ENCODE results near the gene B3GNT8. TPM values are rescaled to one million over a fixed set of nuclear protein-coding genes. Genes with fewer than 3 reads are reported as not detected.
A peak's percentile ranks its signal among the peaks of the same experiment; 100 is the strongest.
"Not testable (repeated sequence)": the region's sequence is repeated elsewhere in the genome, so short reads cannot be mapped to it uniquely, and the experiment has no call there.

Gene B3GNT8
- total RNA-seq = 4.4 and 4.6 TPM in 2 replicates
- long read RNA-seq, partial matches to known transcripts = 3 of 3 reads
- long read RNA-seq, other reads (novel, unspliced or antisense) = 0 of 3 reads

- peaks cover 4% of the 10 kb centered on the region for H3K36me3 Mint-ChIP-seq (ENCODE audit: insufficient read depth)
Measured at GRCh38 chr19:41426952-41427646, at the start of gene B3GNT8. Gene B3GNT8 (minus strand): TSS chr19:41427374. CDS start chr19:41426778, 596 bp downstream.

DNA sequence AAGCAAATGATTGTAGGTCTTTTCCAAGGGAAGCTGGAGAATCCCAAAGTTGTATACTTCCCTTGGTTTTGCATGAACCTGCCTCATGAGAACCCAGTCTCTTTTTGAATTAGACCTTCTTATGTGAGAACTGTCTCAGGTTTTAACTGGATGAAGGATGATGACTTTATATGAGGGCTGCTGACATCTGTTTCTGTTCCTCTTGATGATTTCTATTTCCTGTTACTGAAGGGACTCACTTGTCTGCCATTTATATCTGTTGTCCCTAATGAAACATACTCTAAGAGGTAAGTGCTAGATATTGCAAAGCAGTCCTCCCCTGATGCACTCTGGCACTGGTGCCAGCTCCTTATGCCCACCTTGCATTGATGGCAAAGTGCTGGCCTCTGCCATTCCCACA lies 49.4 kb upstream of the B3GNT8 start:
- H3K4me1 Mint-ChIP-seq (ENCODE audit: low read depth) = no peaks in the 10 kb centered on the region
- H3K27me3 Mint-ChIP-seq = no peaks in the 10 kb centered on the region

More at GRCh38 chr19:41426952-41427646, at the start of gene B3GNT8:
- H3K4me3 Mint-ChIP-seq (ENCODE audit: low read depth) = peak within 1 kb of the TSS; percentile 85
- no peaks in the 10 kb centered on the region for H3K27me3 Mint-ChIP-seq
- peaks cover 10% of the 10 kb centered on the region for H3K4me1 Mint-ChIP-seq (ENCODE audit: low read depth)
- no peaks in the 10 kb centered on the region for H3K9me3 Mint-ChIP-seq (ENCODE audit: low read depth)
- TF ChIP-seq CTCF (IDR thresholded peaks at IDR 0.05; ENCODE audit: unreplicated experiment) = no peak
- H3K27ac Mint-ChIP-seq = peak within 1 kb of the TSS; percentile 97
- peak; percentile 70 for DNase-seq (ENCODE audit: low spot score, unreplicated experiment)

GRCh38 chr19:41463257-41464256 lies 36.4 kb upstream of the B3GNT8 start:
- H3K27me3 Mint-ChIP-seq; H3K4me1 Mint-ChIP-seq (ENCODE audit: low read depth); H3K27ac Mint-ChIP-seq; H3K36me3 Mint-ChIP-seq (ENCODE audit: insufficient read depth); DNase-seq (ENCODE audit: low spot score, unreplicated experiment); H3K4me3 Mint-ChIP-seq (ENCODE audit: low read depth): not testable (repeated sequence)
- H3K9me3 Mint-ChIP-seq (ENCODE audit: low read depth) = peaks cover 40% of the 10 kb centered on the region

More for the DNA sequence above, 49.4 kb upstream of the B3GNT8 start:
- Mint-ChIP-seq H3K27ac (no peak overlapping the region), H3K4me3 (ENCODE audit: low read depth) (no peak overlapping the region), H3K9me3 (ENCODE audit: low read depth) (peaks cover 54% of the 10 kb centered on the region), H3K36me3 (ENCODE audit: insufficient read depth) (no peaks in the 10 kb centered on the region)
- DNase-seq (ENCODE audit: low spot score, unreplicated experiment) = no peak
- no peak for TF ChIP-seq CTCF (IDR thresholded peaks at IDR 0.05; ENCODE audit: unreplicated experiment)

DNA sequence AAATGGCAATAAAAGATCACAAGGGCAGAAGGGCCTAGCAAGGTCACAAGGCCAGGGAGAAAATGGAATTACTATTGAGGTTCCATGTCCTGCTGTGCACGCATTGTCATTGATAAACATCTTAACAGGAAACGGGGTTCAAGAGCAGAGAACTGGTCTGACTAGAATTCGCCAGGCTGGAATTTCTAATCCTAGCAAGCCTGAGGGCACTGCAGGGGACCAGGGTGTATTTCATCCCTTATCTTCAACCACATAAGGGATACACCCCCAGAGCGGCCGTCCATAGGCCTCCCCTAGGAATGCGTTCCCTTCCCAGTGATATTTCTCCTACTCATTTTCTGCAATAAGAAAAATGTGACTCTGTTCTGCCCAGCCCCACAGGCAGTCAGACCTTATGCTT lies 35.3 kb upstream of the B3GNT8 start:
- Mint-ChIP-seq H3K36me3 (ENCODE audit: insufficient read depth) (no peaks in the 10 kb centered on the region), H3K4me3 (ENCODE audit: low read depth) (no peak overlapping the region), H3K27ac (no peak overlapping the region), H3K27me3 (no peaks in the 10 kb centered on the region), H3K4me1 (ENCODE audit: low read depth) (no peaks in the 10 kb centered on the region), H3K9me3 (ENCODE audit: low read depth) (peaks cover 39% of the 10 kb centered on the region)
- TF ChIP-seq CTCF (IDR thresholded peaks at IDR 0.05; ENCODE audit: unreplicated experiment) = no peak
- DNase-seq (ENCODE audit: low spot score, unreplicated experiment) = no peak

DNA sequence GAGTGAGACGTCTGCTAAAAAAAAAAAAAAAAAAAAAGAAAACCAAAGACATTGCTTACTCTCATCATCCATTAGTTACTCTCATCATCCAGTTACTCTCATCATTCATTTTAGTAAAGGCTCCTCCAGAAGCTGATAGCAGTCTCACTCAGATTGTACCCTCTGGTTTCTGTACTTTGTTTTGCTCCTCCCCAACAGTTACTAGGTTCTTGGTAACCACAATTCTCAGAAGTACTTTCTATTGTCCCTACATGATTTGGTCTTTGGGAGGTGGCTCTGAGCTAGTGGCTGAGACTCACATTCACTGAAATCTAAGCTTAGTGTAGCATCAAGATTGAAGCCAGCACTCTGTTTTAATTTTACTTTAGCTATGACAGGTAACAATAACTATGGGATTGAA lies 30.1 kb upstream of the B3GNT8 start:
- H3K27ac Mint-ChIP-seq = no peak overlapping the region
- no peak overlapping the region for H3K4me3 Mint-ChIP-seq (ENCODE audit: low read depth)

More for the DNA sequence above, 30.1 kb upstream of the B3GNT8 start:
- H3K36me3 Mint-ChIP-seq (ENCODE audit: insufficient read depth) = no peaks in the 10 kb centered on the region
- H3K9me3 Mint-ChIP-seq (ENCODE audit: low read depth) = peaks cover 9% of the 10 kb centered on the region
- H3K4me1 Mint-ChIP-seq (ENCODE audit: low read depth) = no peaks in the 10 kb centered on the region
- no peak for DNase-seq (ENCODE audit: low spot score, unreplicated experiment)
- peaks cover 8% of the 10 kb centered on the region for H3K27me3 Mint-ChIP-seq
- no peak for TF ChIP-seq CTCF (IDR thresholded peaks at IDR 0.05; ENCODE audit: unreplicated experiment)

Measured in progenitor cell of endocrine pancreas (in vitro differentiated cells).